Neural crest cell (in vitro differentiated cells): ENCODE results near the gene LIPC. TPM values are rescaled to one million over a fixed set of nuclear protein-coding genes. Genes with fewer than 3 reads are reported as not detected.

Experiments used
- DNase-seq: peaks from one replicate; pipeline ENCODE4 v3.0.0; 2021; ENCODE audit warnings: low read depth, mixed read lengths, low spot score
- H3K27ac Mint-ChIP-seq: one replicate; pipeline ENCODE4 v1.8.0; 2021; ENCODE audit warnings: mild to moderate bottlenecking, mixed read lengths; ENCODE audit not compliant: unreplicated experiment
- H3K27me3 Mint-ChIP-seq: 2 replicates; pipeline ENCODE4 v1.8.0; 2021; ENCODE audit warnings: low read depth, mild to moderate bottlenecking, mixed read lengths
- H3K36me3 Mint-ChIP-seq: 2 replicates; pipeline ENCODE4 v1.8.0; 2021; ENCODE audit warnings: low read depth, mild to moderate bottlenecking, mixed read lengths
- H3K4me1 Mint-ChIP-seq: 2 replicates; pipeline ENCODE4 v1.8.0; 2021; ENCODE audit warnings: mixed read lengths
- H3K4me3 Mint-ChIP-seq: one replicate; pipeline ENCODE4 v1.8.0; 2021; ENCODE audit warnings: mild to moderate bottlenecking, mixed read lengths
- H3K9me3 Mint-ChIP-seq: 2 replicates; pipeline ENCODE4 v1.8.0; 2021; ENCODE audit warnings: mixed read lengths
- CTCF ChIP-seq: fragments of 200-600 bp; sonication (generic); conservative IDR thresholded peaks from 2 replicates; pipeline ENCODE4 v1.5.0; 2021; ENCODE audit warnings: antibody characterized with exemption, mild to moderate bottlenecking
- total RNA-seq: library from RNA; stranded (reverse); gene quantifications from 2 replicates; pipeline ENCODE4 v1.2.1, GENCODE V29; 2021

LIPC gene
- total RNA-seq, 1 donor from 2014 or later = not detected

- Mint-ChIP-seq H3K4me1 (peaks cover 18% of the 10 kb centered on the region), H3K36me3 (no peaks in the 10 kb centered on the region), H3K27ac (no peak overlapping the region), H3K4me3 (no peak overlapping the region), H3K27me3 (no peaks in the 10 kb centered on the region), H3K9me3 (no peaks in the 10 kb centered on the region)
- DNase-seq = no peak
- no peak for TF ChIP-seq CTCF
These were observed 94.2 kb downstream of the LIPC start for GRCh38 chr15:58525991-58526421.

- Mint-ChIP-seq H3K27me3 (no peaks in the 10 kb centered on the region), H3K4me3 (no peak overlapping the region), H3K4me1 (peaks cover 11% of the 10 kb centered on the region), H3K9me3 (no peaks in the 10 kb centered on the region), H3K27ac (no peak overlapping the region), H3K36me3 (no peaks in the 10 kb centered on the region)
- TF ChIP-seq CTCF = no peak
- DNase-seq = no peak
These were observed 94.9 kb downstream of the LIPC start for GRCh38 chr15:58526647-58527192.

GRCh38 chr15:58527573-58528187 is 95.9 kb downstream of the LIPC start:
- Mint-ChIP-seq H3K4me3 (no peak overlapping the region), H3K4me1 (peaks cover 2% of the 10 kb centered on the region), H3K27ac (no peak overlapping the region), H3K27me3 (no peaks in the 10 kb centered on the region), H3K36me3 (no peaks in the 10 kb centered on the region), H3K9me3 (no peaks in the 10 kb centered on the region)
- no peak for TF ChIP-seq CTCF
- DNase-seq = no peak

GRCh38 chr15:58528188-58528870 is 96.5 kb downstream of the LIPC start:
- Mint-ChIP-seq H3K9me3 (no peaks in the 10 kb centered on the region), H3K27me3 (no peaks in the 10 kb centered on the region), H3K4me1 (no peaks in the 10 kb centered on the region), H3K36me3 (no peaks in the 10 kb centered on the region), H3K4me3 (no peak overlapping the region), H3K27ac (no peak overlapping the region)
- no peak for TF ChIP-seq CTCF
- DNase-seq = no peak

- DNase-seq = no peak
- Mint-ChIP-seq H3K27me3 (no peaks in the 10 kb centered on the region), H3K36me3 (no peaks in the 10 kb centered on the region), H3K9me3 (no peaks in the 10 kb centered on the region), H3K4me1 (no peaks in the 10 kb centered on the region), H3K4me3 (no peak overlapping the region), H3K27ac (no peak overlapping the region)
- TF ChIP-seq CTCF = no peak
These were observed 97.2 kb downstream of the LIPC start for GRCh38 chr15:58529041-58529440.
